Activated T-cell treated with anti-CD3 and anti-CD28 coated beads, Interleukin-2, amount 50 U/mL, for 4 hours (primary cell): ENCODE results near the gene KIF1A. TPM values are rescaled to one million over a fixed set of nuclear protein-coding genes. Genes with fewer than 3 reads are reported as not detected.
"Not testable (repeated sequence)": the region's sequence is repeated elsewhere in the genome, so short reads cannot be mapped to it uniquely, and the experiment has no call there.

Source experiments
- ATAC-seq, 2 donors: fragments of 200-7000 bp; cut with Tn5 transposase; one replicate each; pipeline ENCODE4 v1.10.0; 2021
- DNase-seq: peaks from one replicate; pipeline ENCODE4 v3.0.0-alpha.2; 2020
- H3K27me3 Mint-ChIP-seq: one replicate; pipeline ENCODE4 v1.8.0; 2021; ENCODE audit warnings: low read depth, mixed read lengths
- H3K36me3 Mint-ChIP-seq: one replicate; pipeline ENCODE4 v1.8.0; 2022; ENCODE audit warnings: mixed read lengths; ENCODE audit not compliant: insufficient read depth
- H3K4me1 Mint-ChIP-seq: one replicate; pipeline ENCODE4 v1.8.0; 2021; ENCODE audit warnings: low read depth, mixed read lengths
- H3K4me3 Mint-ChIP-seq: one replicate; pipeline ENCODE4 v1.8.0; 2021; ENCODE audit warnings: mild to moderate bottlenecking, moderate library complexity, mixed read lengths
- H3K9me3 Mint-ChIP-seq: one replicate; pipeline ENCODE4 v1.8.0; 2021; ENCODE audit warnings: mixed read lengths
- total RNA-seq, 3 donors: library from RNA; stranded (reverse); gene quantifications; one replicate each; pipeline ENCODE4 v1.2.1, GENCODE V29; 2021

The KIF1A gene
- total RNA-seq, 3 donors from 2014 or later = 2.5 to 4.5 (median 3.1) TPM

DNA sequence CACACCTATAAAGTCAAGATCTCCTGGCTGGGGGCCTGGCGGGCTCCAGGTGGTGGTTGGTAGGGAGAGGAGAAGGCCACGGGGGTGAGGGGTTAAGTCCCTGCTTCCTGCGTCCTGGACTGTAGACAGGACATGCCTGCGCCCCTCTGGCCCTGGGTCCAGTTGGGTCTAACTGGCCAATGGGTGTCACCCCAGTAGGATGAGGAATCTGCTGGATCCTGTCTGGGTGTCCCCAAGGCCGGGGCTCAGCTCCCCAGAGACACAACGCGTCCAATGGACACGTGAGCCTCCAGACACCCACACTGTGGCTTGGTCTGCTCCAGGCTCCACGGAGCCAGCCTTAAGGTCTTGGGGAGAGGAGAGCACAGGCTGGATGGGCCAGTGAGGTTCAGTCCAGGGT is 108.7 kb downstream of the KIF1A start:
- H3K4me1 Mint-ChIP-seq = no peaks in the 10 kb centered on the region
- no peaks in the 10 kb centered on the region for H3K36me3 Mint-ChIP-seq
- peaks cover 3% of the 10 kb centered on the region for H3K27me3 Mint-ChIP-seq
- ATAC-seq (no peak), DNase-seq (no peak)
- no peak overlapping the region for H3K4me3 Mint-ChIP-seq
- H3K9me3 Mint-ChIP-seq = no peaks in the 10 kb centered on the region

DNA sequence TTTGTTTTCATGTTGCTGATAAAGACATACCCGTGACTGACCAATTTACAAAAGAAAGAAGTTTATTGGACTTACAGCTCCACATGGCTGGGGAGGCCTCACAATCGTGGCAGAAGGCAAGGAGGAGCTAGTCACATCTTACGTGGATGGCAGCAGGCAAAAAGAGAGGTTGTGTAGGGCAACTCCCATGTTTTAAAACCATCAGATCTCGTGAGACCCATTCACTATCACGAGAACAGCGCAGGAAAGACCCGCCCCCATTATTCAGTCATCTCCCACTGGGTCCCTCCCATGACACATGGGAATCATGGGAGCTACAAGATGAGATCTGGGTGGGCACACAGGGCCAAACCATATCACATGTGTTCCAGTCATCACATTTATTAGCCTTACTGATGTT is 111.6 kb downstream of the KIF1A start:
- Mint-ChIP-seq H3K4me3 (no peak overlapping the region), H3K36me3 (no peaks in the 10 kb centered on the region), H3K27me3 (peaks cover 8% of the 10 kb centered on the region), H3K4me1 (peaks cover 10% of the 10 kb centered on the region), H3K9me3 (no peaks in the 10 kb centered on the region)
- ATAC-seq = no peak
- DNase-seq = no peak

DNA sequence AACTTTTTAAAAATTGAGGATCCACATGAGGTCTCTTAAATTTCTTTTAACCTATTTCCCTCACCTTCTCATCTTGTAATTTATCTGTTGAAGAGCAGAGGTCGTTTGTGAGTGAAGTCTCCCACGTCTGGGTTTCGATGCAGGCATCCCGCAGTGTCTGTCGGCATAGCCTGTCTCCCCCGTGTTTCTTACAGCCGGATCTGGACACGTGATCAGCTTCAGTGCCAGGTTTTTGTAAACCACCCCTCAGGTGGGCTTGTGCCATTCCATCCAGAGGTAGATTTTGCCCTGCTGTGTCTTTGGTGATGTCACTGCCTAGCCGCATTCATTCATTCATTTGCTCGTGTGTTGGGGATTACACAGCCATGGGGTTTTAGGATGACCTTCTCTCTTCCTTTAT is 112.2 kb downstream of the KIF1A start:
- DNase-seq (no peak), ATAC-seq (no peak)
- H3K27me3 Mint-ChIP-seq = peaks cover 11% of the 10 kb centered on the region
- no peaks in the 10 kb centered on the region for H3K36me3 Mint-ChIP-seq
- no peaks in the 10 kb centered on the region for H3K9me3 Mint-ChIP-seq
- no peak overlapping the region for H3K4me3 Mint-ChIP-seq
- H3K4me1 Mint-ChIP-seq = peaks cover 12% of the 10 kb centered on the region

DNA sequence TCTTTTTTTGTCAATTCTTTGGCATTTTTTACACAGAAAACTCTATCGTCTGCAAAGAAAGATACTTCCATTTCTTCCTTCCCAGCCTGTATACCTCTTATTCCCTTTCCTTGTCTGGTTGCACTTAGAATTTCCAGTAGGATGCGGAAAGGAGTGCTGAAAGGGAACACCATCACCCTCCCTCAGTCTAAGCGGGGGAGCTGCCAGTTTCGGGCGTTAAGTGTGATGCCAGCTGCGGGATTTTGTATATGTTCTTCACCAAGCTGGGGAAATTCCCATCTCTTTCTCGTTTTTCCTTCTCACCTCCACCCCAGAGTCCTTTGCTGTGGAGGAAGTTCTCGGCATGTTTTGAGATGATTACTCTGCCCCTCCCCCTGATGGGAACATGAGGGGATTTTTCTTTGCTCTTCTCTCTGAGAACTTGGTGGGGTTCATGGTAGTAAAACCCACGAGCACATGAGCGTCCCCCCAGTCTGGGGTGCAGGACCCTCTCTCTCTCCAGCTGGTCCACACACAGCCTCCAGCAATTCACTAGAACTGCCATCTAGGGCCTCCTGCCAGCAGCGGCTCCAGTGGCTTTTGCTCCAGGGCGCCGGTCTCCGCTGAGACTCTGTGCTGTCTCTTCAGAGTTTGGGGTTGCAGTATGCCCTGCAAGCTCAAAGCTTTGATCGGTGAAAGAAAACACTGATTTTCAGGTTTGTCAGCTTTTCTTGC is 112.8 kb downstream of the KIF1A start:
- Mint-ChIP-seq H3K4me1 (peaks cover 12% of the 10 kb centered on the region), H3K9me3 (no peaks in the 10 kb centered on the region), H3K36me3 (no peaks in the 10 kb centered on the region), H3K27me3 (peaks cover 11% of the 10 kb centered on the region), H3K4me3 (no peak overlapping the region)
- DNase-seq (no peak), ATAC-seq (no peak)

DNA sequence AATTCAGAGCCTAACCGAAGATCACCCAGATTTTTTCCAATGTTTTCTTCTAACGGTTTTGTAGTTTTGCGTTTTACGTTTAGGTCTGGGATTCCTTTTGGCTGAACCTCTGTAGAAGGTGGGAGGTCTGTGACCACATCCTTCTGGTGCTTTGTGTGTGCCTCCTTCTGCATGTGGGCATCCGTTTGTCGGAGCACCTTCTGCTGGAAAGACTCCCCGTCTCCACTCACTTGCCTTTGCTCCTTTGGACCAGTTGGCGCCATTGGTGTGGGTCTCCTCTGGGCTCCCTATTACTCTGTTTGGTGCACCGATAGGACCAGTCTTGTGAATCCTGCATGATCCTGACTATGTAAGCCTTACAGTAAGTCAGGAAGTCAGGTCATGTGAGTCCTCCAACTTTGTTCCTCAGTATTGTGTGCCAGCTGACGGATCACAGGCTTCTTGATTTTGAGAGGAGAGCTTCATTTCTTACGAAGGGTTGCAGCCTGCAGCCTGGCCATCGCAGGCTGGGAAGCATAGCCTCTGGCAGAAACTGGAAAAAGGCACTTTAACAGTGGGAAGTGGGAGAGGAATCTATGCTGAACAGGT is 114.7 kb downstream of the KIF1A start:
- Mint-ChIP-seq H3K9me3 (no peaks in the 10 kb centered on the region), H3K4me3 (peak overlapping the region; percentile 61), H3K27me3 (peaks cover 11% of the 10 kb centered on the region), H3K4me1 (peaks cover 12% of the 10 kb centered on the region), H3K36me3 (no peaks in the 10 kb centered on the region)
- ATAC-seq (peak in 1 of 2 donors; percentile 38), DNase-seq (no peak)

DNA sequence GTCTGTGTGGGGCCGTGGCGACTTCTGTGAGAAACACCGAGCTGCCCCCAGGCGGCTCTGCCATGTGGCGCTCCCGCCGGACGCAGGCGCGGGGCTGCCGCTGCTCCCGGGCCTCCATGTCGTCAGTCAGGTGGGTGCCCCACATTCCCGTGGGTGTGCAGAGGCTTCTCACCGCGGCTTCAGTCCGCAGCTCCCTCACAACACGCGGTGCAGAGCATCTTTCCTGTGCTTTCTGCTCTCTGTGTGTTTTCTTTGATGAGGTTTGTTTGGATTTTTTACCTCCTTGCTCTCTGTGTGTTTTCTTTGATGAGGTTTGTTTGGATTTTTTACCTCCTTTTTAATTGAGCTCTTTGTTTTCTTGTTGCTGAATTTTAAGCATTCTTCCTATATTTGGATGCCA is 115.4 kb downstream of the KIF1A start:
- peak overlapping the region; percentile 61 for H3K4me3 Mint-ChIP-seq
- peaks cover 12% of the 10 kb centered on the region for H3K4me1 Mint-ChIP-seq
- peaks cover 11% of the 10 kb centered on the region for H3K27me3 Mint-ChIP-seq
- peak; percentile 55 to 80 for ATAC-seq
- H3K9me3 Mint-ChIP-seq = no peaks in the 10 kb centered on the region
- peak; percentile 28 for DNase-seq
- no peaks in the 10 kb centered on the region for H3K36me3 Mint-ChIP-seq

DNA sequence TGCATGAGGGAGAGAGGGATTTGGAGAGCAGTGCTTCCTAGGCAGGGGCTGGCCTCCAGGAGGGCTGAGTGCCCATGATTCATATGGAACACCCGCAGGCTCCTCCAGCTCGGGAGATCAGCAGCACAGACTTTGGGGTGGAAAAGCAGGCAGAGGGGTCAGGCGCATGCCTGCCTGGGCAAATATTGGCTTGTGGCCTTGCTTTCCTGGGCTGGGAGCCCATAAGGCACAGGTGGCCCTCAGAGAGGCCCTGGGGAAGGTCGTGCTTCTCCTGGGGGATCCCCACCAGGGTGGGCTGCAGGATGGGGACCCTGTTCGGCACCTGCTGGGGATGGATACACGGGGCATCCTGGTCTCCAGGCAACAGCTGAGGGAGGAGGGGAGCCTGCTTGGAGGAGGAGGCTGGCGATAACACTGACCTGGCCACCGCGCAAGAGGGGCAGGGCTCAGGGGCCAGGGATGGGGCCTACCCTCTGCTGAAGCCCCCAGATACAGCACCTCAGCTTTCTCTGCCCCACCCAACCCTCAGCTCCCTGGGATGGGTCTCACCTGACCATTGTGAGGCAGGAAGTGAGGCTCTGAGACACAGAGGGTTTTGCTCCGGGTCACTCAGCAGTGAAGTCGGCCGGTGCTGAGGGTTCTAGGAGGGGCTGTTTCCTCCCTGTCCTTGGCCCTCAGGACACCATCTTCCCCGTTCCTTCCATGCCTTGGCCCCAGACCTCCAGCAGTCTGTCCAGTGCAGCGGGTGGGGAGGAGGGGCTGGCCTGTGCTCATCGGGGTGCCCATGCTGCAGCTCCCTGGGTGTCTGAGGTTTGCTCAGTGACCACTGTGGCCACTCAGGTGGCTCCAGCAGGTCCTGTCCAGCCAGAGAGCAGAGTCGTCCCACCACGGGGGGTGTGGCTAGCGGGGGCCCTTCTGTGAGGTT is 116.3 kb downstream of the KIF1A start:
- Mint-ChIP-seq H3K4me1 (peaks cover 12% of the 10 kb centered on the region), H3K27me3 (peaks cover 8% of the 10 kb centered on the region), H3K9me3 (no peaks in the 10 kb centered on the region), H3K4me3 (no peak overlapping the region), H3K36me3 (no peaks in the 10 kb centered on the region)
- DNase-seq (no peak), ATAC-seq (no peak)

DNA sequence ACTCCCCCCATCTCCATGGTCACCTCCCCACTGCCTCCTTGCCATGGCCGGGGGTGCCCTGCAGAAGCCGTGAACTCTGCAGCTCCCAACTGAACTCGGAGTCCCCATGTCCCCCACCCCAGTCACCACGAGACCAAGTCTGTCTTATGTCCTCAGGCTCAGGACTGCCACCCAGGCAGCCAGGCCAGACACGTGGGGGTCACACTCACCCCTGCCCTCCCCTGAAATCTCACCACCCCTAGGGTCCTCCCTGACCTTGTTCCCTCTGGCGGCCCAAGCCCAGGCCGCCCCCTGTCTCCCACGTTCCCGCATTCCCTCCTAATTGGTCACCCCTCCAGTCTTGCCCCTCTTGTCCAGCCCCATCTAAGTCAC is 117.4 kb downstream of the KIF1A start:
- Mint-ChIP-seq H3K9me3 (no peaks in the 10 kb centered on the region), H3K4me3 (no peak overlapping the region), H3K36me3 (no peaks in the 10 kb centered on the region), H3K27me3 (peaks cover 8% of the 10 kb centered on the region), H3K4me1 (peaks cover 12% of the 10 kb centered on the region)
- no peak for ATAC-seq
- DNase-seq = no peak

DNA sequence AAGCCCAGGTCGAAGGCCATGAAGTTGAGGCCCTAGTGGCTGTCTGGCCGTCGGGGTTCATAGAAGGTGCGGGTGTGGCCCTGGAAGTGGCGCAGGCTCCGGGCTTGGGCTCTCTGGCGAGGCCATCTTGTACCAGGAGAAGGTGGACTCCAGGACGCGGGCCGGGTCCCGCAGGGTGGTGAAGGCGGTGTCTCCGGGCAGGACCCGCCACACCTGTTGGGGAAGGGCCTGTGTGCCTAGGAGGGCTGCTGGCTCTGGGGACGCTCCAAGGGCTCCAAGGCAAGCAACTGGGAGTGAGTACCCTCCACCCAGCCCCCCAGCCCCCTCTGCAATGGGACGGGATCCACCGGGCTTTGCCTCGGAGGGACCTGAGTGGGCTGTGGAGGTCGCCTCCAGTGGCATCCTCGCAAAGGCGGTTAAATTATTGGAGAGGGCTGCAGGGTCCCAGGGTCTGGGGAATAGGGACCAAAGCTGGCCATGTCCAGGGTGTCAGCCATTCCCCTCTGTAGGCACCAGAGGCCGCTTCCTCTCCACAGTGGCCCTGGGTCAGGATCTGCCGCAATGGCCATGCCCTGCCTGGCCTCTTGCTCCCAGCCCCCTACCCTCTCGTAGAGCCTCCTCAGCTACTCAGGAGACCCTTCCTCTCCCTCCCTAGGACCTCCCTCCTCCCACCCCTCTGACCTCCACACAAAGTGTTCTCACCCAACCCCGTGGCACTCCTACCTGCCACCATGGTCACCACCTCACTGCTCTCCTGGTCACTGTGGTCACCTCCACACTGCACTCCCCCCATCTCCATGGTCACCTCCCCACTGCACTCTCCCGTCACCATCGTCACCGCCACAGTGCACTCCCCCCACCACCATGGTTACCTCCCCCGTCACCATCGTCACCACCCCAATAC is 118.0 kb downstream of the KIF1A start:
- H3K4me3 Mint-ChIP-seq = no peak overlapping the region

DNA sequence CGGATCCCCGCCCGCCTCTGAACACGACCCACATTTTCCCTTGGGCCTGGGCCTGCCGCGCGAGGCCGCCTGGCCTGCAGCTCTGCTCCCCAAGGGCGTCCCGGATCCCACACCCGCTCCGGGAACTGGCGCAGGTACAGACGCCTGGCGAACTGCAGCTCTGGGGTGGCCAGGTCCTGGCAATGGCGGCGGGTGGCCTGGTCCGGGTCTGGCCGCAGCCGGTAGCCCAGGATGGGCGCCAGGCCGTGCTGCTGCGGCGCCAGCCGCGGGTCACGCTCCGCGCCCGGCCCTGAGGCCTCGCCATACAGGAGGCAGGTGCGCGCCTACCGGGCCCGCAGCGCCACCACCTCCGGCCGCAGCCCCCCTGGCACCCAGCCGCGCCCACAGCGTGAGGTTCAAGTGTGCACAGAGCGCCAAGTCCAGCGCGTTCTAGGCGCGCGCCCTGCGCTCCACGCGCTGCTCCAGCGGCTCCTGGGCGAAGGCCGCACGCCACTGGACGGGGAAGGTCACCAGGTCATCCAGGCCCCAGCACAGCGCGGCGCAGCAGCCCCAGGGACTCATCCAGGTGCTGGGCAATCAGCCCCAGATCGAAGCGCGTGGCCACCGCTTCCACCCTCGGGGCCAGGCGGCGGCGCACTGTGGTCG is 118.8 kb downstream of the KIF1A start:
- Mint-ChIP-seq H3K27me3 (peaks cover 8% of the 10 kb centered on the region), H3K9me3 (no peaks in the 10 kb centered on the region), H3K4me3 (no peak overlapping the region), H3K36me3 (no peaks in the 10 kb centered on the region), H3K4me1 (peaks cover 12% of the 10 kb centered on the region)
- no peak for ATAC-seq
- no peak for DNase-seq

More for the DNA sequence above, 118.0 kb downstream of the KIF1A start:
- H3K9me3 Mint-ChIP-seq = no peaks in the 10 kb centered on the region
- H3K27me3 Mint-ChIP-seq = peaks cover 8% of the 10 kb centered on the region
- peaks cover 12% of the 10 kb centered on the region for H3K4me1 Mint-ChIP-seq
- no peak for DNase-seq
- no peaks in the 10 kb centered on the region for H3K36me3 Mint-ChIP-seq
- no peak for ATAC-seq

DNA sequence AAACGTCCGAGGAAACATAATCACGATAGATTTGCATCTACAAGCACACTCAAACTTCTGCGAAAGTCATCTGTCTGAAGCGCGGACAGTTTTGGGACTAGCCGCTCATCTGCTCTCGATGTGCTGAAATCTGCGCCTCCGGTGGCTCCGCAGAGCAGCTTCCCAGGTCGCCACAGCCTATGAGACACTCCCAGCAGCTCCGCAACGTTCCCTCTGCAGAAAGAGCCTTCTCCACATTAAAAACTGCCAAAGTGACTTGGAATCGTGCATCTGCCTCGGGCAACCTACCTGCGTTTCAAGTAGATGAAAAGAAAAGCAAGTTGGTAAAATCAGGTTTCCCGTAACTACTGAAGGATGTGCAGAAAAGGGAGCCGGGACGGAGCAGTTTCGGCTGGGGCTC is 119.4 kb downstream of the KIF1A start:
- not testable (repeated sequence) for H3K4me3 Mint-ChIP-seq, H3K36me3 Mint-ChIP-seq, H3K9me3 Mint-ChIP-seq, ATAC-seq, H3K27me3 Mint-ChIP-seq, DNase-seq
- peaks cover 12% of the 10 kb centered on the region for H3K4me1 Mint-ChIP-seq

DNA sequence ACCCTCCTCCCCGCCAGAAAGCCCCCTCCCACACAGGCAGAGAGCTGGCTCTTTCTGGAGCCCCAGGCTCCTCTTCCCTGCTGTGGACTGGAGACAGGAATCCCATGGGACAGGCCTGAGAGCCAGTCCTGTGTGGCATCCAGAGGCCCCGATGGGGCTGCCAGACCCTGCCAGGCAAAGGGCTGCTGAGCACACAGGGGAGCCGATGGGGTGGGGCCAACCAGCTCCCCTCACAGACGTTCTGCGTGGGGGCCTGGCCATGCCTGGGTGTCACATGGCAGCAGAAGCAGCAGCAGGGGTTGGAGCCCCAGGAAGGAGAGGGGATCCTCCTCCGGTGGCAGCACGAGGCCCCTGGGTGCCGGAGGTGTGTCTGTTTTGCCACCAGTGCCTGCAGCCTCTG is 120.2 kb downstream of the KIF1A start:
- not testable (repeated sequence) for DNase-seq

DNA sequence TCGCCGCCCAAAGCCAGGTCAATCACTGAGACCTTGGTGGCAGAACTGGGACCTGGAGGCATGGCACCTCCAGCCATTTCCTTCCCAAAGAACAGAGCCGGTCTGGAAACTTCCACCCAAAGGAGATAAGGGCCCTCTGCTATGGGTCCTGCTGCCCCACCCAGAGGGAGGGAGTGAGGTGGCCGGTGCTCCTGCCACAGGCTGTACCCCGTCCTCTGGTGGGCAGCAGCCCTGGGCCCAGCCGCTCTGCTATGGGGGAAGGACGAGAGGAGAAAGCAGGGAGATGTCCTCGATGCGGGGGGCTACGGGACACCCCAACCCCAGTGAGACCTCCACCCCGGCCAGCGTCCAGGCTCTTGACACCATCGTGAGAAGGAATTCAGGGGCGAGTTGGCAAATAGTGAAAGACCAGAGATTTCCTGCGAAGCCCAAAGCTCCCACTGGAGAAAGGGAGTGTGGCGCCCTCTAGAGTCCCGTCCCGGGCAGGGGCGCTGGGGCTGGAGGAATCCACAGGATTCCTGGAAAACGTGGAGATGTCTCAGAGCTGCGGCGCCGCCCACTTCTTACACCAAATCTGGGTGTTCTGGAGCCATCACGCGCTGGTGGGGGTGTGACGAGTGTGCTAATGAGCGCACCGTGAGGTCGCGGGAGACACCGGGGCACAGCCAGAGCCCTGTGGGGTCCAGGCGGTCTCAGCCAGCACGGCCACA is 121.0 kb downstream of the KIF1A start:
- H3K9me3 Mint-ChIP-seq, H3K36me3 Mint-ChIP-seq, H3K4me3 Mint-ChIP-seq, DNase-seq, H3K27me3 Mint-ChIP-seq, H3K4me1 Mint-ChIP-seq: not testable (repeated sequence)
- peak in 1 of 2 donors; percentile 28 for ATAC-seq

More for the DNA sequence above, 120.2 kb downstream of the KIF1A start:
- H3K9me3 Mint-ChIP-seq, ATAC-seq, H3K36me3 Mint-ChIP-seq, H3K27me3 Mint-ChIP-seq, H3K4me3 Mint-ChIP-seq, H3K4me1 Mint-ChIP-seq: not testable (repeated sequence)
